HG03432 (cell line): ENCODE results near the gene VPS51.
"Not testable (repeated sequence)": the region's sequence is repeated elsewhere in the genome, so short reads cannot be mapped to it uniquely, and the experiment has no call there.

Experiments used
- ATAC-seq: cut with Tn5 transposase; IDR thresholded peaks from one replicate; pipeline ENCODE4 v1.9.1; 2021; ENCODE audit warnings: mild to moderate bottlenecking, moderate library complexity; ENCODE audit not compliant: unreplicated experiment

The VPS51 gene

DNA sequence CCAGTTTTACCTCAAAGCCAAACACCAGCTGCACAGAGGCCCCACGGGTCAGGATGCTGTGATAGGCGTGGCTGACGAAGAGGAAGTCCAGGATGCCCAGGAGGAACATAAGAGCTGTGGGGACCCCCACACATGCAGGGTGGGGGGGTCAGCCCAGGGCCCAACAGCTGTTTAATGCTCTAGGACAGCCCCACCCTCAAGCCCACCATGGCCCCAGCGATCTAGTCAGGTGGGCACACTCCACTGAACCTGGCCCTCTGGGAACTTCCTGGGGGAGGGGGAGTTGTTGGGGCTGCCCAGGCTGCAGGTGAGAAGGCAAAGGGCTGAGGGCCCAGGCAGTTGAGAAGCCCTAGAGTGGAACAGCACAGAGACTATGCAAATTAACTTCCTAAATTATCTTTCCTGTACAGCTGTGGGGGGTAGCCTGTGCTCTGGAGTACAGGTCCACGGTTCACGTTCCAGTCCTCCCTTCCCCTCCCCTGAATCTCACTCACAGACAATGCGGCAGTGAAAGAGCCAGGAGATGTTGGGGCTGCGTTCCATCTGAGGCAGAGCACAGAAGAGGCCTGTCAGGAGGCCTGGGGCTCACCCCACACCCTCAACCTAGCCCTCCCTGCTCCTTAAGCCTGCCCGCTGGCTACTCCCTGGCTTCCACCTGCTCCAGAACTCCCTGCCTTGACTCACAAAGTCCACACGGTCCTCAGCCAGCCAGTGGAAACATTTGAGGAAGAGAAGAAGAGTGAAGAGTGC, 36.4 kb downstream of the VPS51 start:
- peak; percentile 33 for ATAC-seq

DNA sequence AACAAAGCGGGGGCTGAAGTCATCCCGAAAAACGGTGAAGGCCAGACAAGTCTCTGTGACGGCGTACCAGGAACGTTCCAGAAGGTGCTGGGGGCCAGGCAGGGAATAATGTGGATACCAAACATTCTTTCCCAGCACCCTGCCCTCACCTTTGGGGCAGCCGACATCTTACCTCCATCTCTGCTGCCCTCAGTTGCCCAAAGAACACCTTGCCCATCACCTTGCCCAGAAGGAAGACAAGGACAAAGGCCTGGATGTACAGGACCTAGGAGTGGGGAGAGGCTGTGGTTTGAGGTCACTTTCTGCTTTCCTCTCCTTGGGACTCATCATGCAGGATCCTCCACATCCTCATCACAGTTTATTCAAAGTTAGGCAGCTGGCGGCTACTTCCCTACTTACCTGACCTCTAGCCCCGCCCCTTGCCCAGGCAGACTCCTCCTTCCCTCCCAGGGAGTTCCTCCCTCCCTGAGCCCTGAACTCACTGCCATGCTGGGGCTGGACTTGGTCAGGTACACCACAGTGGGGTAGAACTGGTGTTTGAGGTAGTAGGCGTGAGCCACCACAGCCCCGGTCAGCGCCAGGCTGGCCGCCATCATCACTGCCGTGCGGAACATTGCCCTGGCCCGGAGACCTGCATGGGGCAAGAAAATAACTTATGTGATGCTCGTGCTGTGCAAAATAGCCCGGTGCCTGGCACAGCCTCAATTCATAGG, 37.1 kb downstream of the VPS51 start:
- no peak for ATAC-seq

DNA sequence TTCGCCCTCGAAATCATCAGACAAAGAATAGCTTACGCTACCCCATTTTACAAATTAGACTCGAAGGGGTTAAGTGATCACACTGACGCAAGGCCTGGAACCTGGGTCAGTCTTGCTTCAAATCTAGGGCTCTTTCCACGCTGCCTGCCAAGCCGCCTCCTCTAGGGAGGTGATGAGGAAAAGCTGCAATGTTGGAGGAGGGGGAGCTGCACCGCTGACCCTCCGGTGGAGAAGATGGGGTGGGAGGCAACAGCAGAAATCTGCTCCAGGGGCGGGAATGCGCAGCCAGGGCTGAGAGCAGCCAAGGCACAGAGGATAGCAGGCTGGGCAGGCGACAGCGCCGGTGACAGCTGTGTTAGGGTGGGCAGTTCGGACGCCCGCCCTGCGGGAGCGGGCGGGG, 37.7 kb downstream of the VPS51 start:
- ATAC-seq, result no peak

DNA sequence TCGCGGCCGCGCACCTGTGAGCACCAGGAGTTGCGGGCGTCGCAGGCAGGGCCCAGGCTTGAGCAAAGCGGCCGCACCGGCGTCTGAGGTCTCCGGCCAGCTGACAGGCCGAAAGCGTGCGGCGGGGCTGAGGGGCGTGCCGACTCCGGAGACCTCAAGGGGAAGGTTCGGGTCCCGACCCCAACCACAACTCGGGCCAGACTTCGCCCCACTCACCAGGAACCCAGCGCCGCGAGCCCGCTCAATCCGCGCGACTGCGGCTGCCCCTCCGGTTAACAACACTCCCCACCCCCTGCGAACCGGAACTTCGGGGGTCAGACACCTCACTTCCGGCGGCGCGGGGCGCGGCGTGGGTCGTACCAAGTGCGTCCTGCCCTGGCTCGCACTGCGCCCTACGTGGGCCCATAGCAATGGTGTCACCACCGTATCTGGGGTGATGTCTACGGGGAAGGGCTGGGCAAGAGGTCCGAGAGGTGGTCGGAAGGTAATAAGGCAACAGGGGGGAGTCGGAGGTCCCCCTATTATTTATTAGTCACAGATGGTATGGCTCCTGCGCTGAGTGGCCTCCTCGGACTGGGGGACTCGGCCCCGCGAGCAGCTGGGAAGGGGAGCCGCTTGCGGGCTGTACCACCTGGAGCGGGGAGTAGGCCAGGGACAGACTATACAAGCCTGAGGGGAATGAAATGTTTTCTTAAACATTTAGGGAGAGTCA, 38.4 kb downstream of the VPS51 start, which contains the start of gene SYVN1:
Gene SYVN1 (minus strand): TSS at position 280 of the 712 bp plus-strand sequence. CDS start 918 bp downstream, outside the sequence.
- peak; percentile 66 for ATAC-seq

DNA sequence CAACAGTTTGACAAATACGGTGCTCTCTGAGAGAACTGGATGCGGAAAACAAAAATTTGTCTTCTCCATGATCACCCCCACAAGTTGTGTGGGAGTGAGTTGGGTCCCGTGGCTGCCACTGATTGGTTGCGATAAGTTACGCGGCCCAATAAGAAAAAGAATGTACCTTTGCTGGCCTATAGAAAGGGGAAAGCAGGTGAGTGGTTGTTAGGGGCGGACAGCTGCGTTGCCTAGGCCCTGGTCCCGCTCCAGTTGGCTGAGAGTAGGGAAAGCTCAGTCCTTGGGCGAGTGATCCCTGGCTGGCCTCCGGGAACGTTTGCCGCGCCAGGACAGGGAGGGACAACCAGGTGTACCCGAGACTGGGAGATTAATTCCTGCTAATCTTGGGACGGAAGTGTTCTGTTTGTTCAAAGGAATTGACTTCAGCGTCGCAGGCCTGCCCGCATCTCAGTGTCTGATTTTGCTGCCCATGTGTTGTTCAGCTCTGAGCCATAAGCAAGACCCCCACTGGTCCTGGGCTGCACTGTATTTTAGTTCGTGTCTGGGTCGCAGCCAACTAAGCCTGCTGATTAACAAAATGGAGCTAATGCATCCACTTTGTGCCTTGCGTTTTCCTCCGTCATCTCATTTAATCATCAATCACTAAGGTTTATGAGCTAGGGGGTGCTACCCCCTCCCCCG, 39.1 kb downstream of the VPS51 start:
- peak; percentile 68 for ATAC-seq

DNA sequence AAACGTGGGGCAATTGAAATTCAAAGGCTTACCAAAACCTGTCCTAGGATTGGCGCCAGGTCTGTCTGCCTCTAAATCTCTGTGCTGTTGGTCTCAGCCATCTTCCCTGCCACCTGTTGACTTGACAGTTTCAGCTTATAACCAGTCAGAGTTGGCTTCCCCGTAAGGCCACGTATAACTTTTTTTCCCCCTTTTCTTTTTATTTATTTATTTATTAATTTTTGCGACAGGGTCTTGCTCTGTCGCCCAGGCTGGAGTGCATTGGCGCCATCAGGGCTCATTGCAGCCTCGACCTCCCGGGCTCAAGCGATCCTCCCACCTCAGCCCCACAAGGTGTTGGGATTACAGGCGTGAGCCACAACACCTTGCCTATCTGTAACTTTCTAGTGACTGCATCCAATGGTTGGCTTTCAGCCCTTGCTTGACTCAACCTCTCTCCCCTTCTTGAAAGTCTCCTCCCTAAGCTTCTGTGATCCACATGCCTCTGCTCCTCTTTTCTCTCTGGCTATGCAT, 39.7 kb downstream of the VPS51 start:
- ATAC-seq, result no peak

DNA sequence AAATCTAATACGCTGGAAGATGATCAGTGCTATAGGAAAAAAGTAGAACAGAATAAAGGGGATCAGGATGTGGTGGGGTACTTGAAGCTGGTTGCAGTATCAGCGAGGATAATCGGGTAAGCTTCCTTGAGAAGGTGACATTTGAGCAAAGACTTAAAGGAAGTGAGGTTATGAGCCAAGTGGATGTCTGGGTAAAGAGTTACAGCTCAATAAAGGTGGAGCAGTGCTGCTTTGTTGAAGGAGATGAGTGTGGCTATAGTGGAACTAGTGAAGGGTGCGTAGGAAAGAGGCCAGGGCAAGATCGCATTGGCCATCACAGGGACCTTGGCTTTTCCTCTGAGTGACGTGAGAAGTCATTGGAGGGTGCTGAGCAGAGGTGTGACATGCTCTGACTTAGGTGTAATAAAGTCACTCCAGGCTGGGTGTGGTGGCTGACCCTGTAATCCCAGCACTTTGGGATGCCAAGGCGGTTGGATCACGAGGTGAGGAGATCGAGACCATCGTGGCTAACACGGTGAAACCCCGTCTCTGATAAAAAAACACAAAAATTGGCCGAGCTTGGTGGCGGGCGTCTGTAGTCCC, 40.6 kb downstream of the VPS51 start:
- no peak for ATAC-seq

DNA sequence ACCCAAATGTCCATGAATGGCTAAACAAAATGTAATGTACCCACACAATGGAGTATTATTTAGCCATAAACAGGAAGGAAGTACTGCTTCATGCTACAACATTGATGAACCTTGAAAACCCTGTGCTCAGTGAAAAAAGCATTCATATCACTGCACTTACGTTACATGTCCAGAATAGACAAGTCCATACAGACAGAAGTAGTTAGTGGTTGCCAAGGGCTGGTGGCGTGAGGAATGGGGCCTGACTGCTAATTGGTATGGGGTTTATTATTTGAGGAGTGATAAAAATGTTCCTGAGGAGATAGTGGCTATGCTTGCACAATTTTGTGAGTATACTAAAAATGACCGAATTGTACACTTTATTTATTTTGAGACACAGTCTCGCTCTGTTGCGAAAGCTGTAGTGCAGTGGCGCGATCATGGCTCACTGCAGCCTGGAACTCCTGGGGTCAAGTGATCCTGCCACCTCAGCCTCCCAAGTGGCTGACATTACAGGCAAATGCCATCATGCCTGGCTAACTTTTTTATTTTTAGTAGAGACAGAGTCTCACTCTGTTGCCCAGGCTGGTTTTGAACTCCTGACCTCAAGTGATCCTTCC, 46.0 kb downstream of the VPS51 start:
- ATAC-seq, result no peak

DNA sequence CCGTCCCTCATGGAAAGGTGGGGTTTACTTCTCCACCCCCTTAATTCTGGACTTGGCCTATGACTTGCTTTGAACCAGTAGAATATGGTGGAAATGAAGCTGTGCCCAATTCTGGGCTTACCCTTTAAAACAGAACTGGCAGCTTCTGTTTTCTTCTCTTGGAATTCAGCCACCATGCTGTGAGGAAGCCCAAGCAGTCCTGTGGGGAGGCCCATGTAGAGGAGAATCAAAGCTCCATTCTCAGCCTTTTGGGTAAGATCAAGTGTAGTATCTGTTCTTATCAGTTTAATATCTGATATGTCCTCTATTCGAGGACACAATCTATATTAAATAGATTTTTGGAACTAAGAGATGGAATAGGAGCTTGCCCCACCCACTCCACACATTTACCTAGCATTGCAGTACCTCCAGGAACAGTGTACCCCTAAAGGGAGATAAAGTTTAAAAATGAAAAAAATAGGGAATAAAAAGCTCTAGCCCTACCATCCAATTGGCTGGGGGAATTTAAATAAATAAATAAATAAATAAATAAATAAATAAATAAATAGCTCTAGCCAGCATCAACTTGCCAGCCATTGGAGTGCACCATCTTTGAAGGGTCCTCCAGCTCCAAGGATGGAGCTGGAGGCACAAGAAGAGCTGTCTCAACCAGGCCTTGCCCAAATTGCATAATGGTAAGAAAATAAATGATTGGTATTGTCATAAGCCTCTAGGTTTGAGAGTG, 51.5 kb downstream of the VPS51 start:
- ATAC-seq, result no peak

DNA sequence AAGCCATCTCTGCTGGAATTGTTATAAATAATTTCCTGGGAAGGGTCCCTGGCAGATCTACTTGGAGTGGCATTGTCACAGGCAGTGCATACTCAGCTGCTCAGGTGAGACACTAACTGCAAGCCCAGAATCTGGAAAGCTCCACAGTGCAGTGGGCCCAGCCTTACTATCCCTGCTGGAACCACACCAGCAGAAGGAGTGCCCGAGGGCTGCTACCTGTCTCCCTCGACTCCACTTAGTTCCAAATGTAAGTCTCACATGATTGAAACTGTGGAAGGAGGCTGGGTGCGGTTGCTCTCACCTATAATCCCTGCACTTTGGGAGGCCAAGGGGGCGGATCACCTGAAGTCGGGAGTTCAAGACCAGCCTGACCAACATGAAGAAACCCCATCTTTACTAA, 52.6 kb downstream of the VPS51 start:
- ATAC-seq, result no peak

DNA sequence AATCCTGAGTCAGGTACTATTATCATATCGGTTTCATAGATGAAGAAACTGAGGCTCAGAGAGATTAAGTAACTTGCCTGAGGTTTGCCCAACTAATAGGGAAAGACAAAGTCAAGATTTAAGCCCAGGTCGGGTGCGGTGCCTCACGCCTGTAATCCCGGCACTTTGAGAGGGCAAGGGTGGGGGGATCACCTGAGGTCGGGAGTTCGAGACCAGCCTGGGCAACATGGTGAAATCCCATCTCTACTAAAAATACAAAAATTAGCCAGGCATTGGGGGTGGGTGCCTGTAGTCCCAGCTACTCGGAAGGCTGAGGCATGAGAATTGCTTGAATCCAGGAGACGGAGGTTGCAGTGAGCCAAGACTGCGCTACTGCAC, 54.1 kb downstream of the VPS51 start:
- not testable (repeated sequence) for ATAC-seq

DNA sequence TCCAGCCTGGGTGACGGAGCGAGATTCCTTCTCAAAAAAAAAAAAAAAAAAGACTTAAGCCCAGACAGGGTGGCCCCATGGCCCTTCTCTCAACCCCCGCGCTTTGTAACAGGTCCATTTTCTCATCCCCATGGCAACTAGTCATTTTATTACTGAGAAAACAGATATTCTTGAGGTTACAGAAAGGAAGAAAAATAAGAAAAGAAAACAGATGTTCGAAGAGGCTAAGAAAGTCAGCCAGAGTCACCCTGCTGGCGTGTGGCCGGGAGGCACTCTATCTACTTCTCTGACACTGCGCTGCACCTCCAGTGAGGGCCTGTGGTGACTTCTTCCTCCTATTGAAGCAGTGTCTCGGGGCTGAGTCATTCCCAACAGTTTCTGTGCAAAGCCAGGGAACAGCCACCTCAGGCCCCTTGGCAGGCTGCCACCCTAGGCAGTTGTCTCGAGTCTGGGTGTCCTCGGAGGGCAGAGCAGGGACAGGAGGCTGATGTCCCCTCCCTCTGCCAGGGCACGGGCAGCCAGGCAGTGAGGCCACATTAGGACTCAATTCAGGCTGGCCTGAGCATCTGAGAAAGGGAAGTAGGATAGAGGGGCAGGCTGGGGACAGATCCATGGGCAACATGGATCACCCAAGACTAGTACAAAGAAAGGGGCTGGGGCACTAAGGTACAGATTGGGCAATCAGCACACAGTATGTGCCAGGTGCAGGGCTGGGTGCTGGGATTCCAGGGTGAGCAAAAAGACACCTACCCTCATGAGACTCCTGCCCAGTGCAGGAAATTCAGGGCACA, 54.7 kb downstream of the VPS51 start:
- ATAC-seq, result peak; percentile 69

DNA sequence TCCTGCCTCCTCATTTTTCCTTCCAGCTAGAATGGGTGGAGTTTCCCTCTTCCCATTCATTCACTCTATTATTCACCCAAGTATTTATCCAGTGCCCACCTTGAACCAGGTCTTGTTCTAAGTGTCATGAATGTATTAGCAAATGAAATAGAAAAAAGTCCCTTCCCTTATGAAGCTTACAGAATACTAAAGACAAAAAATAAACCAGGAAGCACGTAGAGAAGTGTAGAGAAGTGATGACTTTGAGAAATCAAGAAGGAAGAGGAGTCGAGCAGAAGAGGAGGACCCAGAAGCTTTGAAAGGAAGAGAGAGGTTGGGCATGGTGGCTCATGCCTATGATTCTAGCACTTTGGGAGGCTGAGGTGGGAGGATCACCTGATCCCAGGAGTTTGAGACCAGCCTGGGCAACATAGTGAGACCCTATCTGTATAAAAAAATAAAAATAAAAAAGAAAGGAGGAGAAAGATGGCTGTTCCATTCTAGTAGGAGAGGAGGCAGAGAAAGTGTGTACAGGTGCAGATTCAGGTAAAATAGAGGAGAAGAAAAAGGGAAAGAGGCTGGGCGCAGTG, 55.4 kb downstream of the VPS51 start:
- no peak for ATAC-seq

DNA sequence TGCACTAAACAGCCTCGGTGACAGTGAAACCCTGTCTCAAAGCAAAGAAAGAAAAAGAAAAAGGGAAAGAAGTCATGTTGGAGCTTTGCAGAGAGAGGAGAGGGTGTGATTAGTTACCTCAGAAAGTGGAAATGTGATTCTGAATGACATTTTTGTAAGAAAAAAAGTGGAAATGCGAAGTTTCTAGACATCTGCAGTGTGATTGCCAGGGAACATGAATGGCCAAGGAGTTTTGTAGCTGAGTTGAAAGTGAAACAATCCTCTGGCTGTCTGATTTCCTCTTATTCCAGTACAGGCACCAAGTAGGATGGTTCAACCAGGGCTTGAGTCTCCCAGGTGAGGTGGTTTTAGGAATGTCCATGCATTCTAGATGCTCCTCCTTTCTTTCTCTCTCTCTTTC, 56.1 kb downstream of the VPS51 start:
- ATAC-seq, result no peak

DNA sequence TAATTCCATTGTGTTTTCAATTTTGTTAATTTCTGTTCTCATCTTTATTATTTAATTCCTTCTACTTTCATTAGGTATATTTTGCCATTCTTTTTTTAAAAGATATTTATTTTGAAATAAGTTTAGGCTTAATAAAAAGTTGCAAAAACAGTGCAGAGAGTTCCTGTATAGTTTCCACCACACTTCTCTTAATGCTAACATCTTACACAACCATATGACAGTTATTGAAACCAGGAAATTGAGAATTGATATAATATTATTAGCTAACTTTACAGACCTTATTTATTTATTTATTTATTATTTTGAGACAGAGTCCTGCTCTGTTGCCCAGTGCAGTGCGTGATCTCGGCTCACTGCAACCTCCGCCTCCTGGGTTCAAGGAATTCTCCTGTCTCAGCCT, 60.2 kb downstream of the VPS51 start:
- no peak for ATAC-seq

DNA sequence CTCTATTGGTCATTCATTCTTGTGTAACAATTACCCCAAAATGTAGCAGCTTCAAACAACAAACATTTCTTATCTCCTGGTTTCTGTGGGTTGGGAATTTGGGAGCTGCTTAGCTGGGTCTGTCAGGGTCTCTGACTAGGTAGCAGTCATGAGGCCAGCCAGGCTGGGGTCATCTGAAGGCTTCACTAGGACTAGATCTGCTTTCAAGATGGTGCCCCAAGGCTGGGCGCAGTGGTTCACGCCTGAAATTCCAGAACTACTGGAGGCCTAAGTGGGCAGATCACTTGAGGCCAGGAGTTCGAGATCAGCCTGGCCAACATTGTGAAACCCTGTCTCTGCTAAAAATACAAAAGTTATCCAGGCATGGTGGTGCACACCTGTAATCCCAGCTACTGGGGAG, 60.9 kb downstream of the VPS51 start:
- no peak for ATAC-seq

DNA sequence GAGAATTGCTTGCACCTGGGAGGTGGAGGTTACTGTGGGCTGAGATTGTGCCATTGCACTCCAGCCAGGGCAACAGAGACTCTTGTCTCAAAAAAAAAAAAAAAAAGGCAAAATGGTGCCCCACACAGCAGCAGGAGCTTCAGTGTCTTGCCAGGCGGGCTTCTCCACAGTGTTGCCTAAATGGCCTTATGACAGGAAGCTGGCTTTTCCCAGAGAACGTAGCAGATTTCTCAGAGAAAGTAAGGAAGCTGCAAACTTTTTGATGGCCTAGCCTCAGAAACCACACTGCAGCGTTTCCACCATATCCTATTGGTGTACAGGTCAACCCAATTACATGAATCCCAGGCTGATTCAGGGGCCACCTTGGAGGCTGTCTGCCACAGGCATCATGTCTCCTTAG, 61.3 kb downstream of the VPS51 start:
- no peak for ATAC-seq

DNA sequence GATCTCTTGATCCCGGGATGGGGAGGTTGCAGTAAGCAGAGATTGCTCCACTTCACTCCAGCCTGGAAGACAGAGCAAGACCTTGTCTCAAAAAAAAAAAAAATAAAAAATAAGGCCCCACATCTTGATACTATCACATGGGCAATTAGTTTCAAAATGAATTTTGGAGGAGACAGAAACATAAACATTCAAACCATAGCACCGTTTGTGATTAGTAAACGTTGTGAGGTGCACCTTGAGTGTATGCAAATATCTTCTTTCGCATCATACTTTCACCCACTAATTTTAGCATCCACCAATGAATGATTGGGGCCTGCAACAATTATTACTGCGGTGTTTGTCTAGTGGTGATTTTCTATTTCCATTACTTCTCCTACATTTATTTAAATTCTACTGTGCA, 63.0 kb downstream of the VPS51 start:
- no peak for ATAC-seq

DNA sequence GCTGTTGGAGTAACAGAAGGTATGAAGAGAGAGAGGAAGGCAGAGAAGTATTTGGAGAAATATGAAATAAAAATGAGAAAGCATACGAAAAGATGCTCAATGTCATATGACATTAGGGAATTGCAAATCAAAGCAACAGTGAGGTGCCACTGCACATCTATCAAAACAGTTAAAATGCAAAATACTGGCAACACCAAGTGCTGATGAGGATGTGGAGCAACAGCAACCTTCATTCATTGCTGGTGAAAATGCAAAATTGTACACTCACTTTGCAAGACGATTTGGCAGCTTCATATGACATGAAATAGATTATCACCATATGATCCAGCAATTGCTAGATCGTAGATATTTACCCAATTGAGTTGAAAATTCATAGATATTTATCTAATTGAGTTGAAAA, 64.6 kb downstream of the VPS51 start:
- no peak for ATAC-seq
